Cardiac septum (tissue), 1 donor: ENCODE results near the gene UNC119B. TPM values are rescaled to one million over a fixed set of nuclear protein-coding genes. Genes with fewer than 3 reads are reported as not detected.

Experiments used
- DNase-seq: peaks from one replicate; pipeline ENCODE4 v3.0.0-alpha.2; 2020; ENCODE audit warnings: low spot score
- intact Hi-C: fragments of 100-400 bp; cut with DNase I; formaldehyde crosslinking; loops from one replicate; pipeline ENCODE4 v1.14.0; 2022
- total RNA-seq: library from RNA; stranded (reverse); fragmentation: NEBNext Ultra II Directional; extraction: Animal tissue kit (Norgen Biotek cat#: 25700); gene quantifications from one replicate; pipeline ENCODE4 v1.2.1, GENCODE V29; 2021
- donor health status: DM: no; HTN: no; CAD: no.

Gene UNC119B
- total RNA-seq, 1 donor from 2014 or later: 10.9 TPM

DNA sequence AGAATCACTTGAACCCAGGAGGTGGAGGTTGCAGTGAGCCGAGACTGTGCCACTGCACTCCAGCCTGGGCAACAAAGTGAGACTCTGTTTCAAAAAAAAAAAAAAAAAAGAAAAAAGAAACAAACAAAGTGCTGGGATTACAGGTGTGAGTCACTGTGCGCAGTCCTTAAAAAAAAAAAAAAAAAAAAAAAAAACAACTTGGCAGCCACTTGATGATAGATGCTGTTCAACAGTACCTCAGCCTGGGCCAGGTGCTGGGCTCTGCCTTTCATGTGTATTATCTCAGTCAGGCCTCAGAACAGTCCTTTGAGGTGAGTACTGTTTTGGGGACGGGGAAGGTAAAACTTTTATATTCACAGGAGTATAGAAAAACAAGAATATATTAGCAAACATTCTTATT is 24.9 kb downstream of the UNC119B start:
- intact Hi-C loops: no loop called here

DNA sequence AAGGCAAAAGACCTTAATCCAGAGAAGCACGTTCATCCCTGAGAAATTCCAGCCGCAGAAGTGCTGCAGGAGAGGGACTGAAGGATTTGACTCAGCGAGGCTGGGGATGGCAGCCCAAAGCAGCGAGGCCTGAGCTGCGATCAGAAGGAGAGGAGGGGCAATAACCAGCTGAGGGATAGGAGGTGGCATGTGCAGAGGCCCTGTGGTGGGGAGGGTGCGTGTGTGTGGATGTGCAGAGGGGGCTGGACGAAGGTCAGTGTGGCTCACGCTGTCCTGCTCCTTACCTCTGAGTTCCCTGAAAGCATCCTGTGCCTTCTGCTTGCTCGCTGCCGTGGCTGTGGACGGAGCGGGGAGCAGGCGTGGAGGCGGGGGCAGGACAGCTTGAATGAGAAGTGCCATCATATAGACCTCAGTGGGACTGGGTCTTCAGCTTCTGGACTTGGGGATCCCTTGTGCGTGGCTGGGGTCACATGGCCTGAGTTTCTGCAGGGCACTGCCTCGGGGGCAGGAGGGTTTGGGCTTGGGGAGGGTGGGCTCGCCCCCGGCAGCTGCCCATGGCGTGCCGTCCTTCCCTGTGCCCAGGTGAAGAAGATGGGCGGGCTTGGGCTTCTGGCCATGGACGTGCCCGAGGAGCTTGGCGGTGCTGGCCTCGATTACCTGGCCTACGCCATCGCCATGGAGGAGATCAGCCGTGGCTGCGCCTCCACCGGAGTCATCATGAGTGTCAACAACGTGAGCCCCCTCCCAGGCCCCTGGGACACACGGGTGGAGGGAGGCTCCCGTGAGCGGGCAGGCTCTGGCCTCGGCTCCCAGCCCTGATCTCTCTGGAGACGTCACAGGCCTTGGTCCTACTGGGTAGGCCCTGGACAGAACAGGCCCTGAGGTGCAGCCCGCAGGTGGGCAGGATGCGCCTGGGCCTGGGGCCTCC is 26.4 kb downstream of the UNC119B start:
- peak; percentile 73 for DNase-seq
- intact Hi-C loops: no loop called here

More for the DNA sequence above, 24.9 kb downstream of the UNC119B start:
- DNase-seq: peak; percentile 19

DNA sequence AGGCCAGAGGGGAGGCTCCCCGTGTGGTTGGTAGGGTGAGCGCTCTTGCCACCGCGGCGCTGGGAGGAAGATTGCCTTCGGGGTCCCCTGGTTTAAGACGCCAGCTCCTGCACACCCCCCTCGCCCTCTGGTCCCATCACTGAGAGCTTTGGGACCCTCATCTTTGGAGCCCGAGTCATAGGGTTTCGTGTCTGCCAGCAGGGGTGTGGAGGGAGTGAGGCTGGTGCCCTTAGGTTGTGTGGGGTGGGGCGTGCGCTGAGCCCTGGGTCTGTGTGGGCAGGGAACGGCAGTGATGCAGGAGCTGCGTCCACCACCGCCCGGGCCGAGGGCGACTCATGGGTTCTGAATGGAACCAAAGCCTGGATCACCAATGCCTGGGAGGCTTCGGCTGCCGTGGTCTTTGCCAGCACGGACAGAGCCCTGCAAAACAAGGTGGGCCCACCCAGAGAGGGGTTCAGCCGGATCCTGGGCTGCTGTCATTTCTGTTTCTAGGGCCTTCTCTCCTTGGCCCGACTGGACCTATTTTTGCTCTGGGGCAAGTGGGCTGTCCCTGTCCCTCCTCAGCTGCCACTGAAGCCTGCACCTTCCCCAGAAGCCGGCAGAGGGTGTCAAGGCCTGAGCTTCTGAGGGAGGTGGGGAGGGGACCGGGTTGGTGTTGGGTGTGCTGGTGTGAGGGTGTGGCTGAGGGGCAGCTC is 27.4 kb downstream of the UNC119B start:
- intact Hi-C loops: no loop called here
- DNase-seq: peak; percentile 67

DNA sequence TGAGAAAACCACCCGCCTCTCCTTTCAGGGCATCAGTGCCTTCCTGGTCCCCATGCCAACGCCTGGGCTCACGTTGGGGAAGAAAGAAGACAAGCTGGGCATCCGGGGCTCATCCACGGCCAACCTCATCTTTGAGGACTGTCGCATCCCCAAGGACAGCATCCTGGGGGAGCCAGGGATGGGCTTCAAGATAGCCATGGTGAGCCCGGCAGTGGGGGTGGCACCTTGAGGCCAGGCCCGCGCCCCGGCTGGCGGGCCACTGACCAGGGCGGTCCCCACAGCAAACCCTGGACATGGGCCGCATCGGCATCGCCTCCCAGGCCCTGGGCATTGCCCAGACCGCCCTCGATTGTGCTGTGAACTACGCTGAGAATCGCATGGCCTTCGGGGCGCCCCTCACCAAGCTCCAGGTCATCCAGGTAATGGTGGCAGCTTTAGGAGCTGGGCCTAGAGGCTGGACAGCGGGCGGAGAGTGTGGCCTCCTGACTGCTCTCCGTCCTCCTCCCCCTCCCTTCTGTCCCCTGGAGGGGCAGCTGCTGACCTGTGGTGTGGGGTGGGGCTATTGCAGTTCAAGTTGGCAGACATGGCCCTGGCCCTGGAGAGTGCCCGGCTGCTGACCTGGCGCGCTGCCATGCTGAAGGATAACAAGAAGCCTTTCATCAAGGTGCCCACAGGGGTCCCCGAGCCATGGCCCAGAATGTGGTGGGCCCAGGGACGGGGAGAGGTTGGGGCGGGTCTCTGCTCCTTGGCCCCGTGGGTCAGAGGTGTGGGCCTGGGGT is 28.2 kb downstream of the UNC119B start:
- DNase-seq: no peak
- intact Hi-C loops: no loop called here

DNA sequence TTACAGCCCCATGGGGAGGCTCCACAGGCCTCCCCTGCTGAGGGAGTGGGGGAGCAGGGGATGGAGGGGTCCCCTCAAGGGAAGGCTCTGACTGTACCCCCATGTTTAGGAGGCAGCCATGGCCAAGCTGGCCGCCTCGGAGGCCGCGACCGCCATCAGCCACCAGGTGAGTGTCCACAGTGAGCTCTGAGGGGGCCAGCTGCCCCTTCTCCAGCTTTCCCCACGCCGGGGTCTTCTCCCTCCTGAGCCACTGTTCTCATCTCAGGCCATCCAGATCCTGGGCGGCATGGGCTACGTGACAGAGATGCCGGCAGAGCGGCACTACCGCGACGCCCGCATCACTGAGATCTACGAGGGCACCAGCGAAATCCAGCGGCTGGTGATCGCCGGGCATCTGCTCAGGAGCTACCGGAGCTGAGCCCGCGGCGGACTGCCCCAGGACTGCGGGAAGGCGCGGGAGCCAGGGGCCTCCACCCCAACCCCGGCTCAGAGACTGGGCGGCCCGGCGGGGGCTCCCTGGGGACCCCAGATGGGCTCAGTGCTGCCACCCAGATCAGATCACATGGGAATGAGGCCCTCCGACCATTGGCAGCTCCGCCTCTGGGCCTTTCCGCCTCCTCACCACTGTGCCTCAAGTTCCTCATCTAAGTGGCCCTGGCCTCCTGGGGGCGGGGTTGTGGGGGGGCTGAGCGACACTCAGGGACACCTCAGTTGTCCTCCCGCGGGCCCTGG is 28.9 kb downstream of the UNC119B start:
- intact Hi-C loops: no loop called here
- DNase-seq: no peak

DNA sequence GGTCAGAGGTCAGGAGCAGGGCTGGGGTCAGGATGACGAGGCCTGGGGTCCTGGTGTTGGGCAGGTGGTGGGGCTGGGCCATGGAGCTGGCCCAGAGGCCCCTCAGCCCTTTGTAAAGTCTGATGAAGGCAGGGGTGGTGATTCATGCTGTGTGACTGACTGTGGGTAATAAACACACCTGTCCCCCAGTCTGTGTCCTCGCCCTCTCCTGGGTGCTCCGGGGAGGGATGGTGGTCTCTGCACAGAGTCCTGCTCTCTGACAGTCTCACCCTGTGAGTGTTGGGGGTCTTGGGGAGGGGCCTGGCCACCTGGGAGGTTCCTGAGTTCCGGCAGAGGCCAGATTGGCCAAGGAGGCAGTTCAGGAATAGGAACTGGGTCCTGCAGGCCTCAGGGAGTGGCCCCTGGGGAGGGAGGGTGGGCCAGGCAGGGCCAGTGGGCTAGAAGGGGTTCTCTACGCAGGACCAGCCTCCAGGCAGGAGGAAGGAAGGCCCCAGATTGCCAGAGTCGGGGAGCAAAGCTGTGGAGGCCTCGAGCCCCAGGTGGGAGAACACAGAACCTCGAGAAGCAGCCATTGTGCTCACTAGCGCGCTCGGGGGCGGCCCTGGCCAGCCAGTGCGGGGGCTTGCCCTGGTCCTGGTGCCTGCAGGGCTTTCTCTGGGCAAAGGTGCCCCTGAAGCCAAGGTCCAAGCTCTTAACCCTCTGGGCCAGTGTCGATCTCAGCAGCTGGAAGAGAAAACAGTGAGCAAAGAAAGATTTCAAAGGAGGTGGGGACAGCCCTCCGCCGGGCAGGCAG is 29.8 kb downstream of the UNC119B start:
- peak; percentile 36 for DNase-seq
- intact Hi-C loops: no loop called here

DNA sequence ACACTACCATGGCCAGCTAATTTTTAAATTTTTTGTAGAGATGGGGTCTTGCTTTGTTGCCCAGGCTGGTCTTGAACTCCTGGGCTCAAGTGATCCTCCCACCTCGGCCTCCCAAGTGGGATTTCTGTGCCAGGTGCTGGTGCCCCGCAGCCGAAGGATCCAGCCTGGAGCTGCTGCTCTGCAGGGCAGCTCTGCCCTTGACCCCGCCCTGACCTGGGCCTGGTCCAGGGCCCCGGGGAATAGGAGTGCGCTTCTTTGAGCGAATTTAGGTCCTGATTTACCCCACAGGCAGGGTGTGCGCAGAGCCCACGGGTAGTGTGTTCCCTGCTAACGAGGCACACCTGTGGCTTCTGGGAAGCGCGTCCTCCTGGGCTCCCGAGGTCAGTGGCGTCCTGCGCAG is 30.6 kb downstream of the UNC119B start:
- no peak for DNase-seq
- intact Hi-C loops: no loop called here

DNA sequence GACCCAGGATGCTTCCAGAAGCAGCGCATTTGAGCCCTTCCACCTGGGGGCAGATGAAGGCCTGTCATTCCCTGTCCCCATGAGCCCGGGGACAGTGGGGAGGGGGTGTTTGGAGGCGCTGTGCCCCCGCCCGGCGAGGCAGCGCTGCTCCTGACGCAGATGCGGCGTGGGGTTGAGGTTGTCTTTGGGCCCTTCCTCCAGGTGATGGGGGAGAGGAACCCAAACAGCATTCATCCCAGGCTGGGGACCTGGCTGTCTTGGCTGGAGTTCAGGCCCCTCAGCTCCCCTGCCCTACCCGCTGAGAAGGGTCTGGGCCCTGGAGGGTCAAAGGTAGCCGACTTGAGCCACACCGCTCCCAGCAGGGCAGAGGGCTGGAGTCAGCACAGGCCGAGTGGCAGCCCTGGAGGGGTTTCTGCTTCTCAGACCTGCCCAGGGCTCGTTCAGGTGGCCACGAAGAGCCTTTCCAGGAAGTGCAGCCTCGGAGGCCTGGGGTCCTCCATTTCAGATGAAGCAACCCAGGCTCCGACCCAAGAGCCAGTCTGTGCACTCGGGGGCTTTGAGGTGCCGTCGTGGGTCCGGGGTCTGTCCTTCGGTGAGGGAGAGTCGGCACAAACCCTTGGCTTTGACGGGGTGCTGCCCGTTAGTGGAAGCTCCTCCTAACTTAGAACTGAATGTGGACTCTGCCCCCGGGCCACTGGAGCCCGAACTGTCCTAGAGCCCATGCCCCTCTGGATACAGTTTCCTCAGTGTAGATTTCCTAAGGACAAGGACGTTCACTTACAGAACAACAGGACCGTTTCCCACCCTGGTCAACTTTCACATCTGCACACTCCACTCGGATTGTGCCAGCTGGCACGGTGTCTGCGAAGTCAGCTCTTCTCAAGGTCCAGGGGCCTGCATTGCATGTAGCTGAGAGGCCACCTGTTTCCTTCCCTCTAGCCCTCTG is 31.5 kb downstream of the UNC119B start:
- intact Hi-C loops: no loop called here
- no peak for DNase-seq

DNA sequence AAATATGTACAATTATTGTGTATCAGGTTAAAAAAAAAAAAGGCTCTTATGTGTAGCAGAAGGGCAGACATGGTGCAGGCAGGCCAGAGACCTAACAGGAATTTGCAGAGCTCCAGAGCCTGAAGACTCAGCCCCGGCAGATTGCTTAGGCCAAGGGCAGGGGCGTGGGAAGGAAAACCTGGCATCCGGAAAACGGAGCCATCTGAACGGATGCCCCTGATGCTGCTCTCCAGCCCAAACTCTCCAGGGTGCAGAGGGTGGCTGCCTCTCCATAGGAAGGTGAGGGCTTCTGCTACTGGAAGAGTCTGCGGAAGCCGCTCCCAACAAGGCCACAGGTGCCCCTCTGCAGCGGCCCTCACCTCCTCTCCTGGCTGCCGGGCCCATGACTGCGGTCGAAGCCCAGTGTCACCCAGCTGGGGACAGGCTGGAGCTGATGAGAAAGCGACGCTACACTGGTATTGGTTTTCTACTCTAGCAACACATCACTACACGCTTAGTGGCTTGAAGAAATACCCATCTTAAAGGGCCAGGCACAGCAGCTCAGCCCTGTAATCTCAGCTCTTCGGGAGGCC is 34.8 kb downstream of the UNC119B start:
- intact Hi-C loops: no loop called here
- no peak for DNase-seq

DNA sequence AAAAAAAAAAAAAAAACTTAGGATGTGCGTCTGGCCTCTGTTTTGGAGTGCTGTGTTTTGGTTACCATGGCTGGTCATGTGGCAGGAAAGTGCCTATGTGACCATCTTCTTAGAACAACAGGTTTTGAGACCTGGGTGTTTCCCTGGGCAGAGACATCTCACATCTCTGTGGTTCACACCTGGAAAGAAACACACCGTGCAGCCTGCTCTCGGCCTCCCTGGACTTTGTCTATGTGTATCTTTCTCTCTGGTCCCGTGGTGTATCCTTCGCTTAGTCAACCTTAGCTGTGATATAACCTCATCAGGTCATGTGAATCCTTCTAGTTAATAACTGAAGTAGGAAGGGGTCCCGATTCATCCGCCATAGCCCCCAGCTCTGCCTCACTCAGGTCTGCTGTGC is 38.0 kb downstream of the UNC119B start:
- intact Hi-C loops: no loop called here
- DNase-seq: no peak

DNA sequence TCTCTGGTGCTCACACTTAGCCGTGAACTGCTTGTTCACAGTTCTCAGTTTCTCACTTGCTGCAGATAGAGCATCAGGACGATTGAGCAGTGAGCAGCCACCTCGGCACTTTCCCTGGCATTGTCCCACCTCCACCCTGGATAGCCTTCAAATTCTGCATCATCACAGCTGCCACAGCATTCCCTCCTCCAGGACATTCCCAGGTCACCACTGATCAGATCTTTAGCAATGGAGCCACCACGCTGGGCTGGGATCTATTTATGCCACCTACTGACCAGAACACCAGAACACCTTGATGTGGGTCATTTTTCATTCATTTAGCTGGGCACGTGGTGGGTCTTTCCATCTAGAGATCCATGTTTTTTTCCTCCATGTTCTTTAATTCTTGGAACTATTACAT is 39.0 kb downstream of the UNC119B start:
- DNase-seq: no peak
- intact Hi-C loops: no loop called here

DNA sequence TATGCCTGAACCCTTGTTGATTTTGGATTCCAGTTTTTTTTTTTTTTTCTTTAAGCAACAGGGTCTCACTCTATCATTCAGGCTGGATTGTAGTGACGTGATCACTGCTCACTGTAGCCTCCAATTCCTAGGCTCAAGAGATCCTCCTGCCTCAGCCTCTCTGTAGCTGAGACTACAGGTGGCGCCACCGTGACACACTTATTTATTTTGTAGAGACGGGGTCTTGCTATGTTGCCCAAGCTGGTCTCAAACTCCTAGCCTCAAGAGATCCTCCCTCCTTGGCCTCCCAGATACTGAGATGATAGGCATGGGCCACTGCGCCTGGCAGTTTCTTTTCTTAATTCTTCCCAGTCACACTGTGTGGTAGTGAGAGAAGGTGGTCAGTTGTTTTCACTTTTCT is 40.5 kb downstream of the UNC119B start:
- no peak for DNase-seq
- intact Hi-C loops: no loop called here

DNA sequence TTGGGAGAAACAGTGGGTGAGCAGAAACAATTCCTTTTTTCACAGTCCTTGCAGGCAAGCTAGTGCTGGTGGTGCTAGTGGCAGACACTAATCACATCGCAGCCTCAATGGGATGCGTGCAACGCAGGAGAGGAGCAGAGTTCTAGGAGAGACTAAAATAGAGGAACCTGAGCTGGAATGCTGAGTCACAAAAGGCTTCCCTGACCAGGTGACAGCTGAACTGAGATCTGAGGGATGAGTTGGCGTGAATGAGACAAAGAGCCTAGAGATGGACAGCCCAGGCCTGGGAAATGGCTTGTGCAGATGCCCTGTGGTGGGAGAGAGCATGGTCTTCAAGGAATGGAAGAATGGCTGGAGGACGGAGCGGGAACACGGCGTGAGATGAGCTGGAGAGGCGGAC is 41.1 kb downstream of the UNC119B start:
- intact Hi-C loops: no loop called here
- DNase-seq: no peak

DNA sequence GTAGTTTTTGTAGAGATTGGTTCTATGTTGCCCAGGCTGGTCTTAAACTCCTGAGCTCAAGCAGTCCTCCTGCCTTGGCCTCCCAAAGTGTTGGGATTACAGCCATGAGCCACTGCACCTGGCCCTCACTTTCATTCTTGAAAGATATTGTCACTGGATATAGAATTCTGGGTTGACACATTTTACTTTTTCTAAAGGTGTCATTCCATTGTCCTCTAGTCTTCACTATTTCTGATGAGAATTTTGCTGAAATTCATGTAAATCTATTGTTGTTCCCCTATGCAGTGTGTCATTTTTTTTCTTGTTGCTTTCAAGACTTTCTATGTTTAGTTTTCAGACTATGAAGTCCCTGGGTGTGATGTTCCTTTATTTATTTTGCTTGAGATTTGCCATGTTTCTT is 44.5 kb downstream of the UNC119B start:
- intact Hi-C loops: no loop called here
- DNase-seq: no peak

DNA sequence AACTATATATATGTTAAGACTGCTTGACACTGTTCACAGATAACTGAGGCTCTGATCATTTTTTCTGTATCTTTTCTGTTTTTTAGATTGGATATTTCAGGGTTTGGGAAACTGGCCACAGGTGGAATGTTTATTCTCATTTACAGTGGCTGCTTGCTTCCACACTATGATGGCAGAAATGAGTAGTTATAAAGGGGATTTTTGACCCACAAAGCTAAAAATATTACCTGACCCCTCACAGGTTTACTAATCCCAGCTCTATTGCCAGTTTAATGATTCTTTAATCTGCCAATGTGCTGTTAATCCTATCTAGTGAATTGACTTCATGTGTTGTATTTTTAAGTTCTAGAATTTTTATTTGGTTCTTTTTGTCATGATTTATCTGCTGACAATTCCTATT is 45.0 kb downstream of the UNC119B start:
- DNase-seq: no peak
- intact Hi-C loops: no loop called here

DNA sequence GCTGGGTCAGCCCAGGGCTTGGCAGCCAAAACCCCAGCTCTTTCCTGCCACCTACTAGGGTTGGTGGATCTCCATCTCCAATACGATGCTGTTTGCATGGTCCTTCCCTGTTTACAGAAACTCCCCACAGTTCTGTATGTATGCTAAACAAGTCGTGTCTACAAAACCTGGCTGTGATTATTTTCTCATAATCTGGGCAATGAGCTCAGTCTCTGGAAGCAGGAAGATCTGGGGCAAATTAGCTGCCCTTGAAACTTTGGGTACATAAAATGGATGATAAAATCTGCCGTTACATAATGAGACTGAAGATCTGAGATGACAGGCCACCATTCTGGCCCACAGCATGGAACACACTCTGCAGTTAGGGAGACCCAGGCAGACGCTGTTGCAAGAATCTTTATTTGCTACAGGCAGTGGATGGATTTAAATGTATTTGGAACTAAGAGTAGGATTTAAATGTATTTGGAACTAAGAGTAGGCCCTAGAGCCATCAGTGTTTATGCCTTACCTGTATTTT is 47.0 kb downstream of the UNC119B start:
- DNase-seq: peak; percentile 4
- intact Hi-C loops: no loop called here

DNA sequence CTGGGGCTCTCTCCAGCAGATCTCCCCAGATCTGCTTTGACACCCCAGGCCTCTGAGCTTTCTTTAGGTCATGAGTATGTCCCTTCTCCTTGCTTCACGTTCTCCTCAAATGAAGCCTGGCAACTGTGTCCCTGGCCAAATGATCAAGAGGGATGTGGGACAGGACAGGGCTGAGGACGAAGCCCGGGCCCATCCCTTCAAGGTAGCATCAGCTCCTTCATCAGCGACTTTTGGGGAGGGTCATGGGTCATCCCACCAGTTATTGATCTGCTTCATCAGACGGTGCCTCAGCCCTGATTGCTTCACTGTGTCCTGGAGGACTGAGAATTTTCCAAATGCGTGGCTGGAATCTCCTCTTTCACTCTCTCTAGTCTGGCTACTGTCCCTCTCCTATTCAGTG is 47.7 kb downstream of the UNC119B start:
- intact Hi-C loops: no loop called here

More for the DNA sequence above, 47.7 kb downstream of the UNC119B start:
- peak; percentile 36 for DNase-seq
